ENCODE results near the gene SYNGR1.

The SYNGR1 gene

DNA sequence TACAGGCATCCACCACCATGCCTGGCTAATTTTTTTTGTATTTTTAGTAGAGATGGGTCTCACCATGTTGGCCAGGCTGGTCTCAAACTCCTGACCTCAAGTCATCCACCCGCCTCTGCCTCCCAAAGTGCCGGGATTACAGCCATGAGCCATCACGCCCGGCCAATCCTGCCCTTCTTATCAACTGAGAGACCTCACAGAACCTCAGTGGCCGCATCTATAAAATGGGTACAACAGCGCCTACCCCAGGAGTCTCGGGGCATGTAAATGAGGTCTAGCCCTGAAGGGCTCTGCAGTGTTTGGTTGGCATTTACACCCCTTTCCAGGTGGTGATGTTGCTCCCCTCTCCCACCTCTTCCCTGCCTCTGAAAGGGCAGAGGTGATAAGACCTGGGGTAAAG lies 11.7 kb downstream of the SYNGR1 start:
- TF ChIP-seq CTCF (IDR thresholded peaks at IDR 0.05), result no peak

DNA sequence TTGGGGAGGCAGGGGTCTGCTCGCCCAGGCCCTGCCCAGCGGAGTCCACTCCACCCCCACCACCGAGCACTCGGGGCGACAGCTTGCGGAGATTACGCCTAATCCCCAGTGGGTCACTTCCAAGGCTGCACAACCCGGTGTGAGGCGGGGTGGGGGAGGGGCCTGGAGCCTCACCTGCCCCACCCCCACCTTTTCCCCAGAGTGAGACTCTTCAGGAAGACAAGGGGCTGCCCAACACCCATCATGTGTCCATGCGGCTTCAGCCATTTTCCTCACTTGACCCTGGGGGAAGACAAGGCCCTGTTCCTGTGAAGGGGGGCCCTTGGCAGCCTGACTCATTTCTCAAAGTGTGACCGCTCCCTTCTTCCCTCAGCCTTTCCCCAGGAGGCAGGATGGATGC lies 12.5 kb downstream of the SYNGR1 start:
- no peak for TF ChIP-seq CTCF (IDR thresholded peaks at IDR 0.05)

DNA sequence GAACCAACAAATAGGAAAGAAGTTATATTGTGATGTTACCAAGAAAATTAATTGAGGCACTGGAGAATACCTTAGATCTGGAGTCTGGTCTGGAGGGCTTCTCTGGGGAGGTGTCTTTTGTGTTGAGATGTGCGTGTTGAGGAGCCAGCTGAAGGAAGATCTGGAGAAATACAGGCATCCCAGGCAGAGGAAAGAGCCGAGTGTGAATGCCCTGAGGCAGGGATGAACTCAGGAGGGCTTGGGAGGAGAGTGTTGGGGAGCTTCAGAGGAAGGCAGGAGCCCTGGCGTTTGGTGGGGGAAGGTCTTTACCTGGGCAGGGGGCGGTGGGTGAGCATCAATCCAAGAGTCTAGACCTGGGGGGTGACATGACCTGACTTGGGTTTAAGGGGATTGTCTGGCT lies 13.1 kb downstream of the SYNGR1 start:
- TF ChIP-seq CTCF (IDR thresholded peaks at IDR 0.05), result no peak

DNA sequence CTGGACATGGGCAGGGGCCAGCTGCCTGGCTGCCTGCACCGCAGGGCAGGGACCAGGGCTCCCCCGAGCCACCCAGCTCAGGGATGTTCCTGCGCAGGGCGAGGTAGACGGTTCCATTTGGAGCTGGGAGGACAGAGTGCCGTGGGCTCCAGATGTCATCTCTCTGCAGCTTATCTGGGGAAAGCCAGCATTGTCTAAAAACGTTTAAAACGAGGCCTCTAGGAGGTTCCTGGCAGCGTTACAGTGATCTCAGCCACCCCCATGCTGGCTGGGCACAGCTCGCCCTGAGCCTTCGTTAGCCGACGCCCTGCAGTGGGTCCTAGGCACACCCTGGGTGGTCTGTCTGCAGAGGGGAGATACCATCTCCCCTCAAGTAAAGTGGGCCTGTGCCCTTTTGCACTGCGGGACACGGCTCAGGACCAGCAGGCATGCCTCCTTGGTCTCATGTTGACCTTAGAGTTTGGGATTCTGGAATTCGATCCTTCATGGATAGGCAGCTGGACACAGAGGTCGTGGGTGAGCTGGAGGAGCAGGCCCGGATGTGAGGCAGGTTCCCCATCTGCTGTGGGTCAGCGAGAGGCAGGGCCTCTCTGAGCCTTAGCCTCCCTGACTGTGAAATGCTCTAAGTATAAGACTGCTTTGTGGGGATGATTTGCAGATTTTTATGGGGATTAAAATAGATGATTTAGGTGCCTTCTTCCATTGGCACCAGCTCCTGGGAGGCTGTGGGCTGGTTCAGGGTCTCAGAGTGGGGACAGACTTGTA lies 14.1 kb downstream of the SYNGR1 start:
- no peak for TF ChIP-seq CTCF (IDR thresholded peaks at IDR 0.05)

DNA sequence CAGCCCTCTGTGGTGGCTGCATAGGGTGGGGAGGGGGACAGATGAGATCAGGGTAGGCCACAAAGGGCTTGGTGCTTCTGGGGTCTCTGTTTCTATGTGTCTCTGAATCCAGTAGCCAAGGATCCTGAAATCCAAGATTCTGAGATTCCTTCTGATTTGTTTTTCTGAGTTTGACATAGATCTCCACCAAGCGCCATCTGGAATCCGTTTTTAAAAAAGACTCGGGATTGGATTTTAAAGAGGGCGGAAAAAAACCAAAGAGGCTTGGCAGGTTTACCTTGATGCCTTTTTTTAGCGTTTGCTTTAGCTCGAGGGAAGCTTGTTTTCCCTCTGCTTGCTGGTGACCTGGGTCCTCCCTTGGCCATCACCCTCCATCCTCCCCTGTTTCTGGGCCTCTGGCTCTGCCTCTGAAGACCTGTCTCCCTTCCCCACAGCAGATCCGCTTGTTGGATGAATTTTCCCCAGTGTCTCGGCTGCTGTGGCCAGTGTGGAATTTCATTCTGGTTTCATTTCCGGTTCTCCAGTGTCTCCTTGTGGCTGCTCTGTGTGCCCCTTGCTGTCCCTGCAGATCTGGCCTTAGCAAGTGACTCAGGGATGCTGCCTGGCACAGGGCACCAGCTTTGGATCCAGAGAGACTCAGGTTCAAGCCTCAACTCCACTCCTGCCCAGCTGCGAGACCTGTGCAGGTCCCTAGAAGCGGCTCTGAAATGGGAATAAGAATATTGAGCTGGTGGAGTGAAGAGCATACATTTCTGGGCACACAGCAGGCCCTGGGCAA lies 15.1 kb downstream of the SYNGR1 start:
- no peak for TF ChIP-seq CTCF (IDR thresholded peaks at IDR 0.05)

- no peak for TF ChIP-seq CTCF (IDR thresholded peaks at IDR 0.05)
These were observed 15.6 kb downstream of the SYNGR1 start for GRCh38 chr22:39365492-39365780.

GRCh38 chr22:39367035-39367434 lies 17.2 kb downstream of the SYNGR1 start:
- TF ChIP-seq CTCF (IDR thresholded peaks at IDR 0.05), result no peak
